HEK293 (cell line): ENCODE data around the gene SERTAD1.

Source experiments
- SP2 ChIP-seq: fragments of 450-650 bp; formaldehyde crosslinking; IDR thresholded peaks from 2 replicates; pipeline ENCODE4 v1.5.1; 2016; ENCODE audit warnings: missing biosample characterization, missing genetic modification characterization
- TRIM28 ChIP-seq: IDR thresholded peaks from 2 replicates; pipeline ENCODE4 v1.6.1; 2011; ENCODE audit warnings: low read length, control low read depth, borderline replicate concordance
- ZNF274 ChIP-seq, 2 experiments: fragments of 200-500 bp in 1 of 2; fragments of 450-650 bp in 1 of 2; sonication (Bioruptor generic) in 1 of 2; formaldehyde crosslinking in 1 of 2; IDR thresholded peaks; 2 replicates each; pipeline versions ENCODE4 v1.5.1 to v1.6.1; 2014 to 2016; ENCODE audit warnings: borderline replicate concordance in 1 of 2, inconsistent platforms in 1 of 2, low read length in 1 of 2, missing biosample characterization in 1 of 2, missing genetic modification characterization in 1 of 2
- TF ChIP-seq, protein P1 (sequence below): fragments of 450-650 bp; formaldehyde crosslinking; IDR thresholded peaks from 2 replicates; pipeline ENCODE4 v1.5.1; 2016; ENCODE audit warnings: missing biosample characterization, missing genetic modification characterization

DNA sequence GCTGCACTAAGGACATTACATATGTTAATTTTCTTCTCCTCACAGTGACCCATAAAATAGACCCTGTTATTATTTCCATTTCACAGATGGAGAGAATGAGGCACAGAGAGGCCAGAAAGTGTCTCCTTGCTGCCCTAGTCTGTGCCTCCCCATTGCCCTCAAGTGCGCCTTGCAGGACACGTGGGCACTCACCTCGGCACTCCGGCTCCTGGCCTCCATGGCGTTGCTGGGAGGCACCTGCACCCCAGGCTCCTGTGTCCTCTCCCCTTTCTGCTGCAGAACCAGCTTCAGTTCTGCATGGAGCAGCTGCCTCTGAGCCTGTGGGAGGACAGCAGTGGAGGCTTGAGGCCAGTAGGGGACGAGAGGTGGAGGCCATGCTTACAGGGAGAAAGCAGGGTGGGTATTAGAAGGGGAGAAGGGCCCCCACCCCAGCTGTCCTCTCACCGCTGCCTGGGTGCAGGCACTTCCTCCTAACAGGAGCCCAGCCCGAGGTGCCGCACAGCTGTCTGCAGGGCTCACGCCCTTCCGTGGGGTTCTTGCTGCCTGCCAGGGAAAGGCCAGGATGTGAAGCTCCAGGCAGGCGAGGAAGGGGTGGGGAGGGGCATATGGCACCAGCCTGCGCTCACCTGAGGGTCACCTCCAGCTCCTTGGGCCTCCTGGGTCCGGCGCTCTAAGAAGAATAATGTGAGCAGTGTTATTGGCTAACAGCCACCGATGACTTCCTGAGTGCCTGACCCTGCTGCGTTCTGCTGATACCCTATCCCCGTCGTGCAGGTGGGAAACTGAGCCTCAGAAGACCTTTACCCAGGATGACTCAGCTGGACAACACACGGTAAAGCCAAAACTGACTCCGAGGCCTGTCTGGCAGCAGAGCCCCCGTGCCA, 17.8 kb downstream of the SERTAD1 start:
- no peak for TF ChIP-seq TRIM28
- TF ChIP-seq, protein P1, sequence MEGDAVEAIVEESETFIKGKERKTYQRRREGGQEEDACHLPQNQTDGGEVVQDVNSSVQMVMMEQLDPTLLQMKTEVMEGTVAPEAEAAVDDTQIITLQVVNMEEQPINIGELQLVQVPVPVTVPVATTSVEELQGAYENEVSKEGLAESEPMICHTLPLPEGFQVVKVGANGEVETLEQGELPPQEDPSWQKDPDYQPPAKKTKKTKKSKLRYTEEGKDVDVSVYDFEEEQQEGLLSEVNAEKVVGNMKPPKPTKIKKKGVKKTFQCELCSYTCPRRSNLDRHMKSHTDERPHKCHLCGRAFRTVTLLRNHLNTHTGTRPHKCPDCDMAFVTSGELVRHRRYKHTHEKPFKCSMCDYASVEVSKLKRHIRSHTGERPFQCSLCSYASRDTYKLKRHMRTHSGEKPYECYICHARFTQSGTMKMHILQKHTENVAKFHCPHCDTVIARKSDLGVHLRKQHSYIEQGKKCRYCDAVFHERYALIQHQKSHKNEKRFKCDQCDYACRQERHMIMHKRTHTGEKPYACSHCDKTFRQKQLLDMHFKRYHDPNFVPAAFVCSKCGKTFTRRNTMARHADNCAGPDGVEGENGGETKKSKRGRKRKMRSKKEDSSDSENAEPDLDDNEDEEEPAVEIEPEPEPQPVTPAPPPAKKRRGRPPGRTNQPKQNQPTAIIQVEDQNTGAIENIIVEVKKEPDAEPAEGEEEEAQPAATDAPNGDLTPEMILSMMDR: no peak
- no peak for TF ChIP-seq SP2 (tag by site-specific recombination)
- TF ChIP-seq ZNF274 (IDR thresholded peaks at IDR 0.05; ENCODE audit: low read length): no peak
- no peak for TF ChIP-seq ZNF274 (tag by site-specific recombination; IDR thresholded peaks at IDR 0.05; ENCODE audit: borderline replicate concordance)
